ENCODE data around the gene ADAMTS12.

Gene ADAMTS12

GRCh38 chr5:33725806-33726205 is 166.0 kb downstream of the ADAMTS12 start:
- DNase-seq = no peak

- DNase-seq = no peak
Measured at GRCh38 chr5:33721491-33722200, 170.1 kb downstream of the ADAMTS12 start.

- DNase-seq = no peak
Measured at GRCh38 chr5:33720176-33720575, 171.6 kb downstream of the ADAMTS12 start.

- no peak for DNase-seq
Measured at GRCh38 chr5:33719769-33720168, 172.0 kb downstream of the ADAMTS12 start.

- DNase-seq = no peak
Measured at GRCh38 chr5:33715661-33716060, 176.1 kb downstream of the ADAMTS12 start.

GRCh38 chr5:33713136-33713765 is 178.5 kb downstream of the ADAMTS12 start:
- no peak for DNase-seq

DNA sequence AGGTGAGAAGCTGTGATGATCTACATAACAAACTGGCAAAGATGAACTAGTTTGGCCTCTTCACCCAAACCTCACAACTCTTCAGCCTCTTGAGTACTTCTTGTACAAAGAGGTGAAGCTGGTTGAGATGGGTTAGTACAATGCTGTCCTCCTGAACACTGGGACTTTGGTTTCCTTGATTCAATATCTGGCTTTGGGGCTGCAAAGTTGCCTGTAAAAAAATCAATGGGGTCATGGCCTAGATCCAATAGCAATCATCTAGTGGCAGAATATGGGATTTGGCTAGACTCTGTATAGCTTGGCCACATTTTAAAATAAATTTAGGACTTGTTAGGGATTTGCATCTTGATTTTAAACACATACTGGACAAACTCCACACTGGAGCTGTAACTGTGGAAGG is 179.1 kb downstream of the ADAMTS12 start:
- no peak for DNase-seq

GRCh38 chr5:33711094-33711679 is 180.6 kb downstream of the ADAMTS12 start:
- no peak for DNase-seq

DNA sequence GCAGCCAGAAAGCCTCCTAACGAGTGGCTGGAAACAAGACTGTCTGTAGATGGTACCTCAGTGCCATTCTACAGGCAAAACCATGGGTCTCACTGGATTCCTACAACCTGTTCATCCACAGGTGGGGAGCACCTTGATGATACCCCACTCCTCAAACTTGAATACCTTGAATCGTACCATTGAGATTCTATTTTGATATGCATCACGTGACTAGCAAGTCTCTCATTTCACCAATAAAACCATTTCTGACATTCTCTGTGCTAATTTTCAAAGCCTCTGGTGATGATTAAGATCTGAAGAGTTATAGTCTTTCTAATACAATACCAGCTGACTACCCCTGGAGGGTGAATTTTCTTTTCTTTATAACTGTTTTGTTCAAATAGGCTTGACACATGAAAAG is 188.9 kb downstream of the ADAMTS12 start:
- no peak for DNase-seq

DNA sequence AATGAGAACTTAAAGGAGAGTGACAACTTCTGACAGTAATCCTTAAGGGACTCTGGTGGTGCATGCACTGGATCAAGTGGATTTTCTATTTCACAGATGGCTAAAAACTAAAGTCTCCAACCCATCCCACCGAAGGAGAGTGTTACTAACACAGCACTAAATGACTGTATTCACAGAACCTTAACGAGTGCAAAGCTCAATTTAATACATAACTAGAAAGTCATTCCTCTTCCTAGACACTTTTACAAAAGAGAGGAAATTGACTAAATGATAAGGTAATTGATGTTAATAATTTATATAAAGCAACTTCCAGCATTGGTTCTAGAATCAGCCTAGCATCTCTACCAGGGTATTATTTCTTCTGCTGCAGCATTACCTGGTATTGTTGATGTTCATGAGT is 189.8 kb downstream of the ADAMTS12 start:
- no peak for DNase-seq

DNA sequence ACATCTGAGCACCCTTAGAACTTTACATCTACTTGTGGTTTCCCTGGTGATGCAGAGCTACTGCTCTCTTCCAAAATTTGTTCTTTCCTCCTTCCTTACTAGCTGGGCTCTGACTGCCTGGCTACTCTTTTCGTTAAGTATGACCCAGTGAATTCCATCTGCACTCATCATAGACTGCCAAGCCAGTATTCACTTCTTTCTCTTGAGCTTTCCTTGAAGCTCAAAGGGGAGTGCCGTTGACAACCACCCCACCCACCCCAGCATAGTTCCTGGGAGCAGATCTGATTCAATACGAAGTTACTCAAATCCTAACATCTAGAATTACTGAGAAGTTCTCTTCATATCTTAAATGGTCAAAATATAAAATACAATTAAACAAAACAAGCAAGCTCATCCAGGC is 190.5 kb downstream of the ADAMTS12 start:
- no peak for DNase-seq

DNA sequence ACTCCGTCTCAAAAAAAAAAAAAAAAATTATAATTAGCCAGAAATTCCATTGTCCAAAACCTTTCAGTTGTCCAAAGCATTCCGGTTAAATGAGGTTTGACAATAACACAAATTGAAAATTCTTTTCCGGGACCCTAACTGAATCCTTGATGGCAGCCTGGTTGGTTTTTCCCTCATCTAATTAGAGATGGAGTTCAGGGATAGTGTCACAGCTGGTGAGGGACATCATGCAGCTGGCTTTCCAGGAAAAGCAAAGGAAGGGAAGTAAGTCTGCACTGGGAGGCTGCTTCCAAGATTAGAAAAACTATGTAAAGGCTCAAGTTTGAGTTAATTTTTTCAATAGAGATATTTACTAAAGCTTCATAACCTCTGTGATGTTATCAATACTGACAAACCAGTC is 195.4 kb downstream of the ADAMTS12 start:
- DNase-seq = no peak

- no peak for DNase-seq
Measured at GRCh38 chr5:33692980-33693379, 198.8 kb downstream of the ADAMTS12 start.

- no peak for DNase-seq
Measured at GRCh38 chr5:33691856-33692255, 199.9 kb downstream of the ADAMTS12 start.

GRCh38 chr5:33690374-33691135 is 201.2 kb downstream of the ADAMTS12 start:
- DNase-seq = no peak

- DNase-seq = no peak
Measured at GRCh38 chr5:33688526-33688925, 203.3 kb downstream of the ADAMTS12 start.

DNA sequence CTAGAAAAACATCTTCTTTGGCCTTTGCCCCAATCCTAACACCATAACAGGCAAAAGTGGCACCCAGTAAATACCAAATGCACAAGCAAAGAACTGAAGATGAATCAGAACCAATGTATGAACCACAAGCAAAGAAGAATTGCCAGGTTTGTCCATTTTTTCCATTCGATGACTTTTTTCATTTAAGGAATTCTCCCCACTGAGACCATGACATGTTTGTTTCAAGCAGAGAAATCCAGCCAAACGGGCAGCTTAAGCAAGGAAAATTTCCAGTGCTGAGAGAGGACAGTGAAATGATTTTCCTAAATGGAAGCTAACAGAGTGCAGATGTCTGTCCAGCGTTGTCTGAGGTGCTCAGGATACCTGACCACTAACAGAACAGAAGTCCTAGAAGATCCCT is 203.7 kb downstream of the ADAMTS12 start:
- no peak for DNase-seq

DNA sequence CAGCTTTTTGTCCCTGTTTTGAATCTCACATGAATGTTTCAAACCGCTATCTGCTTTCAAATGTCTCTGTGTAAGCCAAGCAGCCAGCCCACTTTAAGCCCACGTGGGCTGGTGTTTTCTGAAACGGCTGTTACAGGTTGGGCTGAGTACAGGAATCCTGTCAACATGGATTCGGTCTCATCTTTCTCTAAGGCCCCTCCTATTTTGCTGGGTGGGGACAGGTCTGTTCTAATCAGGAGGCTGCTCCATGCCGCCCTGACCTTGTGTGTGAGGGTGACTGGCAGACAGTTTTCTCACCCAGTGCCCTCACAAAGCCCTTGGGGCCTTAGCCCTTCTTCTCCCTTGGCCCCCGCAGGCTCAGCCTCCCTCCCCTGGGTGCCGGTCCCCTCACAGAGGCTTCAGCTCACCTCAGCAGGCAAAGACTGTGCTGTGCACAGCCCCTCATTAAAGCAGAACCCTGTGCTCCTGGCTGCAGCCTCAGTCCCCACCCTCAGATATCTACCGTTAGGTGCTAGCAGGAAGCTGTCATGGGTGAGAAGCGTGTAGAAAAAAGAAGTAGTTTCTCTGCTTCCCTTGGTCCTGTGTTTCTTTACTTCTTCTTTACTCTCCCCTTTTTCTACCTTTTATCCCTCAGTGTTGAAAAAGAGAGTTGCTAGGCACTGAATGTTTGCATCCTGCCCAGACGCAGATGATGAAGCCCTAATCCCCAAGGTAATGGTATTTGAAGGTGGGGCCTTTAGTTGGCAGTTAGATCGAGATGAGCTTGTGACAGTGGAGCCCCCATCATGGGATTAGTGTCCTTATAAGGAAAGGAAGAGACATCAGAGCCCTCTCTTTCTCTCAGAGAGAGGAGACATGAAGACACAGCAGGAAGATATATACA is 205.7 kb downstream of the ADAMTS12 start:
- no peak for DNase-seq

DNA sequence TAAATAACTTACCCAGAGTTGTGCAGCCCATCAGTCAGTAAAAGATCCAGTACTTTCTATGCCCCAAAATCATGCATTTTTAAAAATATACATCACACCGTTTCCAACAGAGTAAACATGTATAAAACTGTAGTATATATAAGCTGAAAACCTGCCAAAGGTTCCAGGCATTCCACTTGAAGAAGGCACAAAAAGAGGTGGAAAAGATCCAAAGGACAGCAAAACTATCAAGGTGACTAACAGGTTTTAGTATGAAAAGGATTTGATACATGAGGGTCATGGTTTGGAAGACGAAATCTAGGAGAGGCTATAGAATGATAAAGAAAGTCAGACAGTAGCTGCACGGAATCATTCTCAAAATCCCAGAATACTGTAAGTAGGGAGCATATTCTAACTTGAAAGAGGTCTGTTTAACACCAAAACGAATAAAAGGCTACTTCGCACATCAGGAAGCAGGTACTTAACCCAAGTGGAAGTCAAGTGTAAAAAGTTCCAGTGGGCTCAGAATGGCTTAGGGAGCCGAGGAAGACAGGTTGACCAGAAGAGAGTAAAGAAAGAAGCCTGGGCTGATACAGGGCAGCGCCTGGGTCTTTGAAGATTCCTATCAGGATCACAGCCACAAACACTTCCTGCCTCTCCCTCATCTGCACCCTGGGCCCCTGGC is 207.2 kb downstream of the ADAMTS12 start:
- no peak for DNase-seq

- no peak for DNase-seq
Measured at GRCh38 chr5:33679791-33680190, 212.0 kb downstream of the ADAMTS12 start.

Measured in anterior cingulate cortex (tissue), 58 donors.